Amniotic epithelial cell (primary cell): ENCODE results near the gene SPRN.

Source experiments
- DNase-seq: peaks from one replicate; pipeline ENCODE4 v3.0.0-alpha.2; 2010; ENCODE audit warnings: low read depth

SPRN gene

GRCh38 chr10:133405844-133406527, 18.4 kb downstream of the SPRN start:
- DNase-seq: peak; percentile 41

GRCh38 chr10:133405272-133405671, 19.2 kb downstream of the SPRN start:
- DNase-seq: peak; percentile 21

DNA sequence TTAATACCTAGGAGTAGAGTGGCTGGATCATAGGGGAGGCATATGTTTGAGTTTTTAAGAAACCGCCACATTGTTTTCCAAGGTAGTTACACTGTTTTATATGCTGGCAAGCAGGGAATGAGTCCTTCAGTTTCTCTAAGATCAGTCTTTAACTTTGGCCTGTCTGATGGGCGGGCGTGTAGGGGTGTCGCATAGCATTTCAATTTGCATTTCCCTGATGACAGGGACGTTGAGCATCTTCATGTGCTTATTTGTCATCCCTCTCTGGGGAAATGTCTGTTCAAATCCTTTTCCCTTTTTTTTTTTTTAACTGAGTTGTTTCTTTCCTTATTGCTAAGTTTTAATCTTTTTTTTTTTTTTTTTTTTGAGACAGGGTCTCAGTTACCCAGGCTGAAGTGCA, 20.6 kb downstream of the SPRN start:
- no peak for DNase-seq

GRCh38 chr10:133403359-133403758, 21.1 kb downstream of the SPRN start:
- no peak for DNase-seq

DNA sequence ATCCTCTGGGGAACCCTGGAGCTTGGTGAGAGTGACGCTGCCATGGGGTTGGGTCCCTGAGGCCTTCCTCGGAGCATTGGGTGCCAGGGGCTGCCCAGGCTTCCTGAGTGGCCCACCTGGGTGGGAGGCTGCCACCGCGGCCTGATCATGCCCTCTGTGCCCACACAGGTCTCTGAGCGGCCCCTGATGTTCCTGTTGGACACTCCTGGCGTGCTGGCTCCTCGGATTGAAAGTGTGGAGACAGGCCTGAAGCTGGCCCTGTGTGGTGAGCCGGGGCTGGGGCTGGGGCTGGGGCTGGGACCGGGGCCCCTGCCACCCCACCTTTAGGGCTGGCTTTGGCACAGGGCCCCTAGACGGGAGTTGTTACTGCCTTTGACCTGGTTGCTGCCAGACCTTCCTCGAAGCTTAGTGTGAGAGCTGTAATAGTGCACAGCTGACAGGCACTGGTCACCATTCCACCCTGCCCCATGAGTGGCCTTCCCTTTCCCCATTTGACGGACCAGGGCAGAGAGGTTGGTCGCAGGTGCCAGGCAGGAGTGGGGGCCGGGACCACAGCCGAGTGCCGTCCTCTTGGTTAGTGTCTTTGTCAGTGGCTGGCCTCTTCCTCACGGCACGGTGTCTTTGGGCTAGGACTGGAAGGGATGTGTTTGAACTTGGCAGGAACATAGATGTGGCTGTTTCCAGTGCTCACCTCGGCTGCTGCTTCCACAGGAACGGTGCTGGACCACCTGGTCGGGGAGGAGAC, 22.3 kb downstream of the SPRN start:
- DNase-seq: no peak

GRCh38 chr10:133401500-133401899, 22.9 kb downstream of the SPRN start:
- DNase-seq: no peak

- no peak for DNase-seq
Observed at GRCh38 chr10:133400624-133401424, 23.6 kb downstream of the SPRN start.

DNA sequence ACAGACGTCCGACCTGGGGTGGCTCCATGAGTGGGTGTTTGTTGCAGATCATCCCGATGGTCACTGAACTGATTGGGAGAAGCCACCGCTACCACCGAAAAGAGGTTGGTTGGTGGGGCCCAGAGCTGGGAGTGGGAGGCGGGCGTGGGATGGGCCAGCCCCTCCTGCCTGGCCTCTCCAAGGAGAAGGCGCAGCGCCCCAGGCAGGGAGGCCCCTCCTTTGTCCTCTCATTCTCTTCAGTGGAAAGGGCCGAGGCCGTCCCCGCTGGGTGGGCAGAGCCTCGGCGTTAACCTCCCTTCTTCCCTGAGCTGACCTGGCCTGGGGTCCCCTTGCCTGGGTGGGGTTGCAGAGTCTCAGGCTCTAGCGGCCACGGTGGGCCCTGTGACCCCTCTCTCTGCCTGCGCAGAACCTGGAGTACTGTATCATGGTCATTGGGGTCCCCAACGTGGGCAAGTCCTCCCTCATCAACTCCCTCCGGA, 25.3 kb downstream of the SPRN start:
- no peak for DNase-seq

- DNase-seq: no peak
Observed at GRCh38 chr10:133397938-133398337, 26.5 kb downstream of the SPRN start.

GRCh38 chr10:133396035-133396624, 28.3 kb downstream of the SPRN start:
- no peak for DNase-seq

DNA sequence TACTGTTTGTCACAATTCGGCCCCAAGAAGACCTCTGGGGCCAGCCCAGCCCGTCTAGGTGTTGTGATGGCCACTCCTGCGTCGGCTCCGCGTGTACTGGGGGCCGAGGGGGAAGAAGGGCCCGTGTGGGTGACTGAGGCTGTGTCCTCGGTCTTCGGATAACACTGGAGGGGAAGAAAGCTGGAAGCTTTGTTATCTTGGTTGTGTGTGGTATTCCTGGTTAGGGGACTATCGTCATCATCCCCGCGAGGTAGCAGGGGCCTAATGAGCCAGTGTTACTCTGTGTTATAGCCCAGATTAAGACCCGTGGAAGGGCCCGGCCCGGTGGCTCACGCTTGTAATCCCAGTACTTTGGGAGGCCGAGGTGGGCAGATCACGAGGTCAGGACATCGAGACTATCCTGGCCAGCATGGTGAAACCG, 29.6 kb downstream of the SPRN start:
- DNase-seq: peak; percentile 6

GRCh38 chr10:133394064-133394663, 30.3 kb downstream of the SPRN start, which contains the start of gene MTG1:
TSS of gene MTG1 (plus strand) at chr10:133394157. CDS start at chr10:133394221, 64 bp downstream.
- peak; percentile 85 for DNase-seq

DNA sequence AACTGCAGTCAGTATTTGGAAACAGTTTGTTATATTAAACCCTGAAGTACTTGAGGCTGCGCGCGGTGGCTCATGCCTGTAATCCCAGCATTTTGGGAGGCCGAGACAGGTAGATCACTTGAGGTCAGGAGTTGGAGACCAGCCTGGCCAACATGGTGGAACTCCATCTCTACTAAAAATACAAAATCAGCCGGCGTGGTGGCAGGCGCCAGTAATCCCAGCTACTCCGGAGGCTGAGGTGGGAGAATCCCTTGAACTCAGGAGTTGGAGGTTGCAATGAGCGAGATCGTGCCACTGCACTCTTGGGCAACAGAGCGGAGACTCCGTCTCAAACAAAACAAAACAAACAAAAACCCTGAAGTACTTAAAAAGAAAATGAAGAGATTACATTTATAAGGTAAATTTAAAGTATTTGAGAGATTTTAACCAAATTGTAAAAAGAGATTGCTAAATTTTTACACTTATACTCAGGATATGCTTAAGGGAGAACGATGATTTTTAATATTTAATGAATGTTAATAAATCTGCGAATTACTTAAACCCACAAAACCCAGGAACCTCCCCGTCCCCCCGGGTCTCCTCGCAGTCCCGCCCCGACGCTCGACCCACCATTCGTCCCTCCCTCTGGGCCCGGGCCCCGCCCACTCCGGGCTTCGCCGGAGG, 30.9 kb downstream of the SPRN start:
- peak; percentile 21 for DNase-seq

DNA sequence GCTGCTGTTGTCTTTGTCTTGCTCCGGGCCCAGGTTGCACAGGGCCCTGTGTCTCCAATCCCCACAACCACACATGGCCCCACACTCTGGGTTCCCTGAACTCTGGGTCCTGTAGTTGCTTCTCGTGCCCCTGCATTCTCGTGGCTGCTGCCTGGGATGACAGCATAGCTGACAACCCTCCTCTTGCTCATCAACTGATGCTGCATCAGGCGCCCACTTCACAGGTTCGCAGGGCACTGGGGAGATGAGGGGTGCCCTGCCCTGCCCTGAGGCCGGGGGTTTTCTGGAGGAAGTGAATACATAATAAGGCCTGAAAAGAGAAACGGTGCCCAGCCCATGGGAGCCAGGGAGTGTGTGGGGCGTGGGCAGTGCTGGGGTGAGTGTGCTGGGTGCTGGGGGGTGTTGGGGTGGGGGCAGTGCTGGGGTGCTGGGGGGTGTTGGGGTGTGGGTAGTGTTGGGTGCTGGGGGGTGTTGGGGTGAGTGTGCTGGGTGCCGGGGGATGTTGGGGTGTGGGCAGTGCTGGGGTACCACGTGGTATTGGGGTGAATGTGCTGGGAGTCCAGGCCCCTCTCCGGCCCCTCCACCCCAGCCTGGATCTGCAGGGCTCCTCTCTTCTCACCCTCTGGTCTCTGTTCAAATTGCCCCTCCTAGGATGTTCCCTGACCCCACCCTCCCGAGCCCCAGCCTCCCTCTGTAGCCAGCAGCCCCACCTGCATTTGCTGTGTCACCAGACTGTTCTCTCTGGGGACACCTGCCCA, 32.5 kb downstream of the SPRN start:
- DNase-seq: no peak

DNA sequence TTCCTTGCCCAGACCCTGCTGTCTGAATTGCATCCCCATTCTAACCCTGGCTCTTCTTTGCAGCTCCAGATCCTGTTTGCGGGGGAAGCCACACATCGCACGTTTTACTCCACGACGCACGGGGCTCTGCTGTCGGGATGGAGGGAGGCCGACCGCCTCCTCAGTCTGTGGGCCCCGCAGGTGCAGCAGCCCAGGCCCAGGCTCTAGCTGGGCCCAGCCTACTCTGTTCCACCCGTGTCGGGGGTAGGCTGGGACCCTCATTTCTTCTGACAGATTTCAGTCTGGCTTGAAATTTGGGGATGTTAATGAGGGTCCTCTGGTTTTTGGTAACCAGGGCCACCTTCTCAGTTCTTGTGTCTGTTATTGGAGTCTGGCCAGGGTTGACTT, 33.2 kb downstream of the SPRN start:
- no peak for DNase-seq

DNA sequence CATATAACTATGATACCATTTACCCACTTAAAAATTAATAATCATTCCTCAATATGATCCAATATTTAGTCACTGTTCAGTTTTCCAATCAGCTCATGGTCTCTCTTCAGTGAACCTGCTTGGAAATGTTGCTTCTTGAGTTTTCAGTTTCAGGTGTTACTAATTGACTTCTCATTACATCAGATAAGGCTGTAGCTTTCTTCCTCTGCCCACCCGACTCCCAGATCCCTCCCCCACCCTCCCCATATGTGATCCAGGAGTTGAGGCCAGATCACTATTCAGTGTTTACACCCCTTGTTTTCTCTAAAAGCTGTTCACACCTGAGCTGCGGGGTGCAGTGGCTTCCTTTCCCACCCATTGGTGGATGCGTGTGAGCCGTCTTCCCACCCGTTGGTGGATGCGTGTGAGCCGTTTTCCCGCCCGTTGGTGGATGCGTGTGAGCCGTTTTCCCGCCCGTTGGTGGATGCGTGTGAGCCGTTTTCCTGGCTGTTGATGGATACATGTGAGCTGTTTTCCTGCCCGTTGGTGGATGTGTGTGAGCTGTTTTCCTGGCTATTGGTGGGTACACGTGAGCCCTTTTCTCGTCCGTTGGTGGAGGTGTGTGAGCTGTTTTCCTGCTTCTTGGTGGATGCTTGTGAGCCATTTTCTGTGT, 33.7 kb downstream of the SPRN start:
- DNase-seq: no peak

DNA sequence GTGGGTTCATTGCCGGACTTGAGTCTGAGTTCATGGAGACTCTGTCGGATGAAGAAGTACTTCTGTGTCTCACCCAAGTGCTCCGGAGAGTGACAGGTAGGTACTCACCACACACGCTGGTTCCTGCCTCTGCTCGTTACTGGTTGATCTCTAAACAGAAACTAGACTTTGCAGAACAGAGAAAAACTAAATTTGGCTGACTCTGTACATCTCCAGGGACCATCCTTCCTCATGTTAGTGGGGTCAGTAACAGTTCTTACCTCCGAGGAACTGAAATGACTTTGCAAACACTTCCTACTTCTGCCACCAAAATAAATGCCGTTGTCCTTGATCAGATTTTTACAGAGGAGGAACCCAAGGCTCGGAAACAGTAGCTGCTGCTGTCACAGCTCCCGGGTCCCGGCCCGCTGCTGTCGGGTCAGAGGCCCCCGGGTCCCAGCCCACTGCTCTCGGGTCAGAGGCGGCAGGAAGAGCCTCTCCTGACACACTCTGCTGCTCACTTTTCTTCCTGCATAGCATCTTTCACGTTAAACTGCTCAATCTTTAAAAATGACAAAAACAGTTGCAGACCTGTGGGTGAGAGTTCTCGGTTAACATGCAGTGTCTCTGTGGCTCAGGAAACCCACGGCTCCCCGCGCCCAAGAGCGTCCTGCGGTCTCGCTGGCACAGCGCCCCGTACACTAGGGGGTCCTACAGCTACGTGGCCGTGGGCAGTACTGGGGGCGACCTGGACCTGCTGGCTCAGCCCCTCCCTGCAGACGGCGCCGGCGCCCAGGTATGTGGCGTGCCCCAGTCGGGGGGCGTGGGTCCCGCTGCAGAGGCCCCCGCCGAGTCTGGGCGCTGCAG, 35.2 kb downstream of the SPRN start:
- DNase-seq: no peak

GRCh38 chr10:133388236-133388972, 36.0 kb downstream of the SPRN start:
- DNase-seq: no peak
